ENCODE data around the gene GPR183.

Gene GPR183

GRCh38 chr13:99307247-99307646, at the start of gene GPR183:
TSS of gene GPR183 (minus strand) at chr13:99307399. CDS start at chr13:99296145, 11,254 bp downstream.
- DNase-seq (ENCODE audit: low read depth) = peak; percentile 58

GRCh38 chr13:99356262-99357091, 49.3 kb upstream of the GPR183 start:
- DNase-seq (ENCODE audit: low read depth) = peak; percentile 56

- DNase-seq (ENCODE audit: low read depth) = no peak
Measured at GRCh38 chr13:99356012-99356261, 48.7 kb upstream of the GPR183 start.

GRCh38 chr13:99355267-99356011, 48.2 kb upstream of the GPR183 start:
- no peak for DNase-seq (ENCODE audit: low read depth)

- peak; percentile 40 for DNase-seq (ENCODE audit: low read depth)
Measured at GRCh38 chr13:99354371-99354951, 47.3 kb upstream of the GPR183 start.

GRCh38 chr13:99353836-99354235, 46.6 kb upstream of the GPR183 start:
- peak; percentile 83 for DNase-seq (ENCODE audit: low read depth)

- peak; percentile 27 for DNase-seq (ENCODE audit: low read depth)
Measured at GRCh38 chr13:99353246-99353600, 46.0 kb upstream of the GPR183 start.

- DNase-seq (ENCODE audit: low read depth) = no peak
Measured at GRCh38 chr13:99352351-99353245, 45.4 kb upstream of the GPR183 start.

GRCh38 chr13:99351772-99352171, 44.6 kb upstream of the GPR183 start:
- no peak for DNase-seq (ENCODE audit: low read depth)

- DNase-seq (ENCODE audit: low read depth) = no peak
Measured at GRCh38 chr13:99350191-99350590, 43.0 kb upstream of the GPR183 start.

- DNase-seq (ENCODE audit: low read depth) = no peak
Measured at GRCh38 chr13:99347911-99348451, 40.8 kb upstream of the GPR183 start.

GRCh38 chr13:99347335-99347878, 40.2 kb upstream of the GPR183 start:
- DNase-seq (ENCODE audit: low read depth) = no peak

- DNase-seq (ENCODE audit: low read depth) = no peak
Measured at GRCh38 chr13:99346335-99347042, 39.3 kb upstream of the GPR183 start.

GRCh38 chr13:99345345-99345744, 38.1 kb upstream of the GPR183 start:
- DNase-seq (ENCODE audit: low read depth) = no peak

GRCh38 chr13:99344610-99345208, 37.5 kb upstream of the GPR183 start:
- DNase-seq (ENCODE audit: low read depth) = no peak

GRCh38 chr13:99342723-99343315, 35.6 kb upstream of the GPR183 start:
- no peak for DNase-seq (ENCODE audit: low read depth)

GRCh38 chr13:99341969-99342722, 34.9 kb upstream of the GPR183 start:
- no peak for DNase-seq (ENCODE audit: low read depth)

- no peak for DNase-seq (ENCODE audit: low read depth)
Measured at GRCh38 chr13:99340638-99341037, 33.4 kb upstream of the GPR183 start.

GRCh38 chr13:99339736-99340397, 32.7 kb upstream of the GPR183 start:
- DNase-seq (ENCODE audit: low read depth) = peak; percentile 50
